IMR-90 (cell line): ENCODE data around the gene STIM1. TPM values are rescaled to one million over a fixed set of nuclear protein-coding genes. Genes with fewer than 3 reads are reported as not detected.

Experiments
- ATAC-seq: fragments of 200-7000 bp; cut with Tn5 transposase; 2 replicates; pipeline ENCODE4 v1.9.1; 2020; ENCODE audit warnings: low read depth, mild to moderate bottlenecking, moderate library complexity
- BruUV-seq: library from RNA; stranded (reverse); fragments of 400-500 nt; replicated peaks from 2 replicates; lab custom pipeline; 2021; lab: Mats Ljungman, UMichigan
- CTCF ChIA-PET: fragments of 300-600 bp; formaldehyde crosslinking; extraction: SDS; loops from one replicate; lab custom pipeline; 2021; ENCODE audit warnings: antibody characterized with exemption; lab: Yijun Ruan, JAX
- POLR2A ChIA-PET: fragments of 300-600 bp; sonication (Branson Sonifier 250); formaldehyde crosslinking; loops from one replicate; lab custom pipeline; 2022; ENCODE audit warnings: antibody characterized with exemption; ENCODE audit not compliant: unreplicated experiment; lab: Charles Lee
- DNase-seq: peaks from one replicate; pipeline ENCODE4 v3.0.0; 2013
- H2AFZ ChIP-seq: replicated peaks from 2 replicates; pipeline ENCODE3; 2013; ENCODE audit warnings: low read length, mild to moderate bottlenecking; ENCODE audit not compliant: poor library complexity
- H2AK5ac ChIP-seq: 2 replicates; pipeline ENCODE4 v1.6.1; 2013; ENCODE audit warnings: low read depth, low read length, inconsistent platforms
- H2AK9ac ChIP-seq: replicated peaks from 2 replicates; pipeline ENCODE3; 2013; ENCODE audit warnings: mild to moderate bottlenecking, low read depth, low read length, moderate library complexity; ENCODE audit not compliant: poor library complexity
- H2BK120ac ChIP-seq: 2 replicates; pipeline ENCODE4 v1.6.1; 2013; ENCODE audit warnings: low read depth, low read length, inconsistent platforms
- H2BK15ac ChIP-seq: 3 replicates; pipeline ENCODE4 v1.6.1; 2013; ENCODE audit warnings: low read depth, low read length, inconsistent platforms
- H2BK20ac ChIP-seq: 2 replicates; pipeline ENCODE4 v1.6.1; 2013; ENCODE audit warnings: low read depth, mild to moderate bottlenecking, inconsistent platforms, low read length, moderate library complexity
- H2BK5ac ChIP-seq: 2 replicates; pipeline ENCODE4 v1.6.1; 2013; ENCODE audit warnings: mild to moderate bottlenecking, low read depth, low read length, inconsistent platforms; ENCODE audit not compliant: poor library complexity, severe bottlenecking
- H3K14ac ChIP-seq: replicated peaks from 2 replicates; pipeline ENCODE4 v1.6.1; 2013; ENCODE audit warnings: low read depth, low read length, inconsistent platforms
- H3K18ac ChIP-seq: 2 replicates; pipeline ENCODE4 v1.6.1; 2013; ENCODE audit warnings: low read depth, low read length, control low read depth
- H3K23ac ChIP-seq: 2 replicates; pipeline ENCODE4 v1.6.1; 2013; ENCODE audit warnings: low read depth, low read length, inconsistent platforms
- H3K27ac ChIP-seq: 2 replicates; pipeline ENCODE4 v1.5.1; 2013; ENCODE audit warnings: mild to moderate bottlenecking, control low read depth, low read length; ENCODE audit not compliant: insufficient read depth
- H3K27me3 ChIP-seq: 2 replicates; pipeline ENCODE4 v1.6.1; 2013; ENCODE audit warnings: low read length; ENCODE audit not compliant: control insufficient read depth, insufficient read depth
- H3K36me3 ChIP-seq: 2 replicates; pipeline ENCODE4 v1.6.1; 2013; ENCODE audit warnings: low read length, mixed read lengths; ENCODE audit not compliant: control insufficient read depth, insufficient read depth
- H3K4ac ChIP-seq: 2 replicates; pipeline ENCODE4 v1.6.1; 2013; ENCODE audit warnings: low read depth, low read length, inconsistent platforms
- H3K4me1 ChIP-seq: 2 replicates; pipeline ENCODE4 v1.6.1; 2013; ENCODE audit warnings: low read length, mixed read lengths; ENCODE audit not compliant: control insufficient read depth, insufficient read depth
- H3K4me2 ChIP-seq: 2 replicates; pipeline ENCODE4 v1.6.1; 2013; ENCODE audit warnings: low read depth, mild to moderate bottlenecking, control low read depth, low read length, moderate library complexity
- H3K4me3 ChIP-seq: 2 replicates; pipeline ENCODE4 v1.5.1; 2013; ENCODE audit warnings: low read depth, mild to moderate bottlenecking, control low read depth, low read length, moderate library complexity; ENCODE audit not compliant: insufficient read depth
- H3K56ac ChIP-seq: 2 replicates; pipeline ENCODE4 v1.6.1; 2013; ENCODE audit warnings: low read length, inconsistent platforms; ENCODE audit not compliant: insufficient read depth; ENCODE audit errors: extremely low read depth
- H3K79me1 ChIP-seq, 2 experiments: 2 replicates each; pipeline ENCODE4 v1.6.1; 2013; ENCODE audit warnings: low read length in 2 of 2, inconsistent platforms in 1 of 2, low read depth in 1 of 2
- H3K9ac ChIP-seq: 2 replicates; pipeline ENCODE4 v1.6.1; 2013; ENCODE audit warnings: low read depth, low read length, control low read depth
- H3K9me1 ChIP-seq: 2 replicates; pipeline ENCODE4 v1.6.1; 2013; ENCODE audit warnings: low read length, inconsistent platforms; ENCODE audit not compliant: insufficient read depth
- H3K9me3 ChIP-seq: 2 replicates; pipeline ENCODE4 v1.6.1; 2013; ENCODE audit warnings: low read length; ENCODE audit not compliant: control insufficient read depth, insufficient read depth
- H4K20me1 ChIP-seq: 2 replicates; pipeline ENCODE4 v1.6.1; 2013; ENCODE audit warnings: low read length, inconsistent platforms; ENCODE audit not compliant: insufficient read depth
- H4K5ac ChIP-seq: 2 replicates; pipeline ENCODE4 v1.6.1; 2013; ENCODE audit warnings: mild to moderate bottlenecking, low read depth, low read length, control low read depth
- H4K8ac ChIP-seq, 2 experiments: 2 replicates each; pipeline ENCODE4 v1.6.1; 2013; ENCODE audit warnings: low read depth in 2 of 2, low read length in 2 of 2, control low read depth in 1 of 2, inconsistent platforms in 1 of 2
- H4K91ac ChIP-seq: 2 replicates; pipeline ENCODE4 v1.6.1; 2013; ENCODE audit warnings: low read depth, low read length, inconsistent platforms; ENCODE audit not compliant: insufficient read depth
- BHLHE40 ChIP-seq: fragments of 150-350 bp; IDR thresholded peaks from 2 replicates; pipeline ENCODE4 v1.6.1; 2016; ENCODE audit warnings: mild to moderate bottlenecking, low read depth, low read length
- CEBPB ChIP-seq: IDR thresholded peaks from 2 replicates; pipeline ENCODE4 v1.6.1; 2012; ENCODE audit warnings: low read depth, low read length, improper control_type of control experiment
- CHD1 ChIP-seq: IDR thresholded peaks from 2 replicates; pipeline ENCODE4 v1.6.1; 2012; ENCODE audit warnings: low read depth, low read length, improper control_type of control experiment
- CTCF ChIP-seq: conservative IDR thresholded peaks from 2 replicates; pipeline ENCODE4 v1.5.1; 2012; ENCODE audit warnings: mild to moderate bottlenecking, low read depth, low read length, improper control_type of control experiment
- FOS ChIP-seq: fragments of 150-350 bp; IDR thresholded peaks from 2 replicates; pipeline ENCODE4 v1.6.1; 2016; ENCODE audit warnings: low read depth, low read length
- MAFK ChIP-seq: IDR thresholded peaks from 2 replicates; pipeline ENCODE4 v1.6.1; 2012; ENCODE audit warnings: low read depth, low read length, improper control_type of control experiment
- MAZ ChIP-seq: IDR thresholded peaks from 2 replicates; pipeline ENCODE4 v1.6.1; 2012; ENCODE audit warnings: low read depth, mild to moderate bottlenecking, low read length, improper control_type of control experiment, moderate library complexity, borderline replicate concordance
- MXI1 ChIP-seq: IDR thresholded peaks from 2 replicates; pipeline ENCODE4 v1.6.1; 2012; ENCODE audit warnings: low read depth, mild to moderate bottlenecking, low read length, moderate library complexity, borderline replicate concordance
- NFE2L2 ChIP-seq: fragments of 150-350 bp; IDR thresholded peaks from 2 replicates; pipeline ENCODE4 v1.6.1; 2016; ENCODE audit warnings: low read depth, mild to moderate bottlenecking, low read length
- POLR2A ChIP-seq: IDR thresholded peaks from 2 replicates; pipeline ENCODE4 v1.6.1; 2012; ENCODE audit warnings: mild to moderate bottlenecking, low read depth, low read length
- RAD21 ChIP-seq: IDR thresholded peaks from 2 replicates; pipeline ENCODE4 v1.6.1; 2012; ENCODE audit warnings: low read length, improper control_type of control experiment
- RCOR1 ChIP-seq: IDR thresholded peaks from 2 replicates; pipeline ENCODE4 v1.6.1; 2012; ENCODE audit warnings: mild to moderate bottlenecking, low read length, improper control_type of control experiment; ENCODE audit not compliant: insufficient replicate concordance
- RFX5 ChIP-seq: IDR thresholded peaks from 2 replicates; pipeline ENCODE4 v1.8.0; 2012; ENCODE audit warnings: low read depth, mild to moderate bottlenecking, low read length, moderate library complexity
- SMC3 ChIP-seq: fragments of 150-350 bp; IDR thresholded peaks from 2 replicates; pipeline ENCODE4 v1.6.1; 2016; ENCODE audit warnings: low read depth, mild to moderate bottlenecking, antibody characterized with exemption, low read length, moderate library complexity
- USF2 ChIP-seq: fragments of 150-350 bp; IDR thresholded peaks from 2 replicates; pipeline ENCODE4 v1.6.1; 2017; ENCODE audit warnings: mild to moderate bottlenecking, antibody characterized with exemption, low read length, low read depth
- WGBS, 2 experiments: methylation state at CpG; one replicate each; pipeline versions ENCODE4 v1.1.5 to v1.1.7; 2013; ENCODE audit warnings: missing lambda C conversion rate in 2 of 2; ENCODE audit not compliant: insufficient read length in 1 of 2; ENCODE audit errors: extremely low coverage in 2 of 2; 5-methylcytosine and 5-hydroxymethylcytosine counted together
- dilution Hi-C: fragments of 300-500 bp; cut with HindIII; formaldehyde crosslinking; loops from one replicate; pipeline ENCODE4 v1.14.3; 2018; ENCODE audit warnings: low sequenced_read_pairs; ENCODE audit not compliant: unreplicated experiment
- in situ Hi-C: fragments of 300-500 bp; cut with MboI; formaldehyde crosslinking; loops from 3 replicates; pipeline ENCODE4 v1.14.3; 2019; ENCODE audit warnings: low sequenced_read_pairs, inconsistent platforms, mixed read lengths
- intact Hi-C: fragments of 100-400 bp; cut with micrococcal nuclease; formaldehyde crosslinking; loops from 2 replicates; pipeline ENCODE4 v1.10.0; 2022
- polyA plus RNA-seq, 3 experiments: library from polyadenylated mRNA; depleted of rRNA; stranded (reverse); fragments of >200 nt; gene quantifications; 2 replicates each; pipeline ENCODE4 v1.2.3, GENCODE V29; 2012; ENCODE audit warnings: low replicate concordance in 1 of 3
- total RNA-seq: library from RNA; depleted of rRNA; stranded (reverse); fragments of >200 nt; gene quantifications from 2 replicates; pipeline ENCODE4 v1.2.3, GENCODE V29; 2012

The STIM1 gene
- total and polyA plus RNA-seq, 2 of the 4 experiments (the other 2 are of a cell fraction): 17.9 to 23.0 TPM

GRCh38 chr11:3893311-3893710 is 37.8 kb downstream of the STIM1 start:
- no peak overlapping the region for H3K4ac ChIP-seq
- H4K20me1 ChIP-seq: no peaks in the 10 kb centered on the region; the same call in 1 of the 2 replicates
- no peaks in the 10 kb centered on the region for H3K9me3 ChIP-seq
- no peak overlapping the region for H3K18ac ChIP-seq
- no peak overlapping the region for H2BK5ac ChIP-seq
- H3K79me1 ChIP-seq: peaks cover 22 to 25% of the 10 kb centered on the region in 2 experiments
- no peak overlapping the region for H2BK120ac ChIP-seq
- no peak overlapping the region for H3K4me2 ChIP-seq
- TF ChIP-seq SMC3 (no peak), CHD1 (no peak), CTCF (no peak), POLR2A (no peak), USF2 (no peak), RAD21 (no peak), BHLHE40 (no peak), MAZ (no peak), RFX5 (no peak), NFE2L2 (no peak), MAFK (no peak), FOS (no peak), CEBPB (no peak), MXI1 (no peak), RCOR1 (no peak)
- CTCF ChIA-PET: no interaction called here
- in situ Hi-C loops (no loop called here), dilution Hi-C loops (no loop called here), intact Hi-C loops (no loop called here)
- H3K27ac ChIP-seq: no peak overlapping the region
- no peak overlapping the region for H3K56ac ChIP-seq
- H3K36me3 ChIP-seq: no peaks in the 10 kb centered on the region
- H3K9me1 ChIP-seq: peaks cover 4% of the 10 kb centered on the region; the same call in 1 of the 2 replicates
- H3K14ac ChIP-seq: no peak overlapping the region
- no peak overlapping the region for H2AFZ ChIP-seq
- no peak overlapping the region for H2BK15ac ChIP-seq
- no peak overlapping the region for H3K9ac ChIP-seq
- no peak overlapping the region for H2AK9ac ChIP-seq
- no CpG with 5 or more reads among the region's 2 CpGs for WGBS, 2 experiments
- H2AK5ac ChIP-seq: no peak overlapping the region
- no peak overlapping the region for H3K4me3 ChIP-seq
- no peak overlapping the region for H2BK20ac ChIP-seq
- peaks cover 9% of the 10 kb centered on the region for H3K4me1 ChIP-seq
- no peak overlapping the region for H3K23ac ChIP-seq
- POLR2A ChIA-PET: no interaction called here
- DNase-seq: no peak
- no TSS peak for BruUV-seq
- H3K27me3 ChIP-seq: no peaks in the 10 kb centered on the region
- ATAC-seq: no peak
- H4K8ac ChIP-seq: no peak overlapping the region
- H4K5ac ChIP-seq: no peak overlapping the region
- H4K91ac ChIP-seq: no peak overlapping the region
